ENCODE results near the gene SLC9A9. TPM values are rescaled to one million over a fixed set of nuclear protein-coding genes. Genes with fewer than 3 reads are reported as not detected.

Gene SLC9A9
- total and polyA plus RNA-seq, 10 of the 15 experiments (the other 5 are each of a cell fraction or from before 2014, with no cell fraction given) = 3.5 to 14.2 (median 9.3) TPM

GRCh38 chr3:143330296-143330868, 517.9 kb downstream of the SLC9A9 start:
- CTCF ChIA-PET = no interaction called here

More at GRCh38 chr3:143330296-143330868, 517.9 kb downstream of the SLC9A9 start:
- DNase-seq (ENCODE audit: low read depth, low spot score) (no peak), ATAC-seq (no peak), FAIRE-seq (no peak)
- WGBS (ENCODE audit: insufficient coverage, insufficient replicate concordance, low lambda C conversion rate, missing lambda C conversion rate) = 90% methylated on average over 2 of the region's 2 CpGs
- Histone ChIP-seq H3K27me3 (replicated peaks in 1 of 2; ENCODE audit: control insufficient read depth in 2 of 2, insufficient read depth in 2 of 2, low read length in 1 of 2) (no peaks in the 10 kb centered on the region), H4K20me1 (ENCODE audit: control insufficient read depth, insufficient read depth) (no peaks in the 10 kb centered on the region), H3K4me2 (ENCODE audit: control insufficient read depth, insufficient read depth) (no peak overlapping the region), H3K4me3 (no peak overlapping the region), H3K79me2 (ENCODE audit: control insufficient read depth, insufficient read depth, low read length) (no peaks in the 10 kb centered on the region), H3K9me3 (replicated peaks; ENCODE audit: control insufficient read depth, insufficient read depth, low read length) (no peaks in the 10 kb centered on the region), H3K9ac (ENCODE audit: control insufficient read depth, insufficient read depth, low read length) (no peak overlapping the region), H2AFZ (ENCODE audit: control insufficient read depth, low read depth, low read length) (no peak overlapping the region), H3K4me1 (ENCODE audit: control insufficient read depth, insufficient read depth, low read length) (no peaks in the 10 kb centered on the region), H3K36me3 (ENCODE audit: control insufficient read depth in 2 of 2, insufficient read depth in 2 of 2, low read length in 1 of 2) (no peaks in the 10 kb centered on the region), H3K27ac (ENCODE audit: control insufficient read depth, insufficient read depth) (no peak overlapping the region)
- POLR2A ChIA-PET = no interaction called here
- RAD21 ChIA-PET (ENCODE audit: unreplicated experiment) = no interaction called here
- SMC1A ChIA-PET (ENCODE audit: uncharacterized antibody, unreplicated experiment) = no interaction called here
- TF ChIP-seq ZNF622 (IDR thresholded peaks at IDR 0.05) = no peak
- TF ChIP-seq NFXL1 (IDR thresholded peaks at IDR 0.05; ENCODE audit: borderline replicate concordance) = no peak
- no peak for TF ChIP-seq RAD21 (IDR thresholded peaks at IDR 0.05; ENCODE audit: insufficient read depth, low read depth, low read length)
- no peak for TF ChIP-seq SIN3A (IDR thresholded peaks at IDR 0.05; ENCODE audit: low read depth, low read length)
- no peak for TF ChIP-seq BACH1 (IDR thresholded peaks at IDR 0.05; ENCODE audit: borderline replicate concordance)
- TF ChIP-seq HSF1 (IDR thresholded peaks at IDR 0.05; ENCODE audit: low read depth, low read length) = no peak
- no peak for TF ChIP-seq ZNF274 (IDR thresholded peaks at IDR 0.05; ENCODE audit: insufficient read depth, insufficient read length)
- TF ChIP-seq E2F8 (IDR thresholded peaks at IDR 0.05; ENCODE audit: low read depth, partially characterized antibody) = no peak
- no peak for TF ChIP-seq YY1 (IDR thresholded peaks at IDR 0.05; ENCODE audit: low read depth, low read length)
- TF ChIP-seq STAT1 (conservative IDR thresholded peaks at IDR 0.05) = no peak
- BruUV-seq (replicated peaks) = no TSS peak
- in situ Hi-C loops (cut with MboI) (no loop called here), intact Hi-C loops (cut with micrococcal nuclease; ENCODE audit: unreplicated experiment) (no loop called here)
